ENCODE results near the gene CLVS2.

The CLVS2 gene

GRCh38 chr6:123027408-123027807 lies 31.4 kb downstream of the CLVS2 start:
- DNase-seq = no peak

DNA sequence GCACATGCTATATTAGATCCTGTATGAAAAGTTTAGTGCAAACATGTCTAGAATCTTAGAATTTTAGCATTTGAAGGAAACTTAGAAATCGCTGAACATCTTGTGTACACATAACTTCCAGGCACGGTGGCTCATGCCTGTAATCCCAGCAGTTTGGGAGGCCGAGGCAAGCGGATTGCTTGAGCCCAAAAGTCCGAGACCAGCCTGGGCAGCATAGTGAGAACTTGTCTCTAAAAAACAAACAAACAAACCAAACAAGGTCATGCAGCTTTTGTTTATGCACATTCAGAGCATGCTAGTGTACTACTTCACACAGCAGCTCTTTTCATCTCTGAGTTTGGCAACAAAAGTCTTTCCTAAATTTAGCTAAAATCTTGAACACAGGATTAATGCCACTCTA lies 32.2 kb downstream of the CLVS2 start:
- no peak for DNase-seq

- DNase-seq = no peak
These were observed 34.2 kb downstream of the CLVS2 start for GRCh38 chr6:123030282-123030681.

GRCh38 chr6:123036648-123037047 lies 40.6 kb downstream of the CLVS2 start:
- no peak for DNase-seq

GRCh38 chr6:123039431-123039830 lies 43.4 kb downstream of the CLVS2 start:
- no peak for DNase-seq

GRCh38 chr6:123042401-123042800 lies 46.4 kb downstream of the CLVS2 start:
- no peak for DNase-seq

DNA sequence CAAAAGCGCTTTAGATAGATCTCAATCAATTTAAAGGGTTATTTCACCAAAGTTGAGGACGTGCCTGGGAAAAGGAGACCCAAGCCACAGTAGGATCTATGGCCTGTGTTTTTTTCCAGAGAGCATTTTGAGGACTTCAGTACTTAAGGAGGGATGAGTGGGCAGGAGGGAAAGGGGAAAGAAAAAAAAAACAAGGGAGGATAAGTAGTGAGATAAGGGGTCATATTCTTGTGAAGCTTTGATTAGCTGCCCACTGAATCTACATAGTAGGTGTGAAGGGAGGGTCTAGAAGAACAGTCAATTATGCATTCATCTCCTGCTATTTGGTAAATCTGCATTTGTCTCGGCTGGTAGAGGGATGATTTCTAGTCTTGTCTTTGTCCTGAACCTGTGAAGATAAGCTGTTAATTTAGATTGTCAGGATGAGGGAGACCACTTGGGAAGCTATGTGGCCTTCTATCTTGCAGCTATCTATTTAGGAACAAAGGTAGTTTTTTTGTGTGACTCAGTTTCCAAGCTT lies 48.4 kb downstream of the CLVS2 start:
- no peak for DNase-seq

- no peak for DNase-seq
These were observed 57.7 kb downstream of the CLVS2 start for GRCh38 chr6:123053602-123054225.

DNA sequence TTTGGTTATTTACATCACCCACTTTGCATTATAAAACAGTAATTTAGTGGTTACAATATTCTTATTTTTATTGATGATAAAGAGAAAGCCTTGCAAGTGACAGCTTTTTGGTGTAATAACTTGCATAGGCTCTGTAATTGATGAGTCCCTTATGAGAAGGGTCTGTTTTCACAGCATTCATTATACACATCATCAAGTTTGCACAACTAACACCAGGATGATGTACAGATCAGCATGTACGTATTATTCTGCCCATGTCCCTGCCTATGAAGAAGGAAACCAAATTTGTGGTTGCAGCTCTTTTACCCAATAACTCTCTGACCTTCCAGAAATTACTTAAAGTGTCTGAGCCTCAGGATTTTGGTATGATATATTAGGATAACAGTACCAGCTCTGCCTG lies 59.2 kb downstream of the CLVS2 start:
- no peak for DNase-seq

GRCh38 chr6:123062670-123063069 lies 66.6 kb downstream of the CLVS2 start:
- DNase-seq = no peak

GRCh38 chr6:123064038-123064437 lies 68.0 kb downstream of the CLVS2 start:
- no peak for DNase-seq

DNA sequence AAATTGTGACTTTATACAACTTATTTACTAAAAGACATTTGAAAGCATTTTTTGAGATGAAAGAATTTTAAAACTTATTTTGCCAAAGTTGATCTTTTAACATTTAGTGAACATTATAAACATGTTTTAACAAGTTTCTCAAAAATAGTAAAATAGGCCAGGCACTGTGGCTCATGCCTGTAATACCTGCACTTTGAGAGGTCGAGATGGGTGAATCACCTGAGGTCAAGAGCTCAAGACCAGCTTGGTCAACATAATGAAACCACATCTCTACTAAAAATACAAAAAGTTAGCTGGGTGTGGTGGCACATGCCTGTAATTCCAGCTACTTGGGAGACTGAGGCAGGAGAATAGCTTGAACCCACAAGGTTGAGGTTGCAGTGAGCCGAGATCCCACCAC lies 78.6 kb downstream of the CLVS2 start:
- no peak for DNase-seq

DNA sequence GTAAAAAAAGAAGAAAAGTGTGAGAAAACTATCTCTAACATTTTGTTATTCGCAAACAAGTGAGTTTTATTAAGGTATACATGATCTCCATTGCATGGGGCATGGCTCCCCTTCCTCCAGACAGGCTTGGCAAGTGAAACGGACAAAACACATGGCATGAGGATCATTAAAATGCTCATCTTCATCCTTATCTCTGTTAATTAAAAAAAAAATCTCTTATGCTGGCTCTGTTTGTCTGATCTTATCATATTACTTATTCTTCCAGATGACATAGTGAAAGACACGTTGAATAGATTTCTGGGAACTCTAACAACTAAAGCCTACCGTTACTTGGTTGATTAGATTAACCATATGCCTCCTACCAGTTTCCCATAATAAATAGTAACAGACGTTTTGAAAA lies 89.4 kb downstream of the CLVS2 start:
- no peak for DNase-seq

DNA sequence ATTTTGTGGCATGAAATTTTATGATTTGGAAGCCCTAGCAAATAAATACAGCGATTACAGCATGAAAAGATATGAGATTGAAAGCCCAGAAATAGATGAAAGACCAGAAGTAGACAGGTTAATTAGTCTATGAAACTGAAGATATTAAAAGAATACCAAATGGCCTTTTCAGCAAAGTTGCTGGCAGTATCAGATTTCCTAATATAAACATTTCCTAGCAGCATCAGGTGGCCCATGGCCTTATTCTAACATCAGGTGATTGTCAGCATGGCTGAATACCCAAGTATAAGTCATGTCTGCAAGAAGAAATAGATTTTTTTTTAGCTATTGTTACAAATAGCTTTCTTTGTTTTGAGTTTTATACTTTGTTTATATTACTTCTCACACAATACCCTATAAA lies 93.2 kb downstream of the CLVS2 start:
- no peak for DNase-seq

DNA sequence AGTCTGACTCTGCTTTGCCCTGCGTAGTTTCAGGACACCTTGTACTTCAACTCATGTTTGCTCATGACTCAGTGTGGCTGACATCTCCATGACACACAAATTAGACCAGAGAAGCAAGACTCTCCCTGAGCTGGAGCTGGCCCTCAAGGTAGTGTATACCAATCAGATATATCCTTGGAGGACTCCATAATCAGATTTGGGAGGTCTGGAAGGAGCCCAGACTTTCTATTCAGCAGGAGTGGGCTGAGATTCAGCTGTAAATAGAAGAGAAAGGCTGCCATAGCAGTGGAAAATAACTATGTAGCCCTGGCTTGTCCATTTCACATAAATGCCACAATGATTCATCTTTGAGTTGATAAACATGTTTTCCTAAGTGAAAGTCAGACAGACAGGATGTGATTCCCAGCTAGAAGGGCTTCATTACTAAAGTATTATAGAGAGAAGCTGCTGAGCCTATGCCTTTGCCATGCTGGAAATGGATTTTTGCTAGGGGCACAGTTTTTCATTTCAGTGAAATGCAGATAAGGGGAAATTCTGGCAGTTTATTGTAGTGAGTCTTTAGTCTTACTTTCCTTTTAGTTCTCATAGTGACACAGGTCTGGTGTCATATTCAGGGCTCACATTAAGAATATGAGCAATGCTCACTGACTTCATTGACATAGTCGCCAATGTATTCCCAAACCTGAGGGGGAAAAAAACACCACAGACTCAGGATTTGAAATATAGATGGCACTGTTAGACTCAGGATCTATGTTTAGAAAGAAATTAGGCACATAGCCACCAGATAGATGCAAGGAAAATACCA lies 95.3 kb downstream of the CLVS2 start:
- DNase-seq = no peak

DNA sequence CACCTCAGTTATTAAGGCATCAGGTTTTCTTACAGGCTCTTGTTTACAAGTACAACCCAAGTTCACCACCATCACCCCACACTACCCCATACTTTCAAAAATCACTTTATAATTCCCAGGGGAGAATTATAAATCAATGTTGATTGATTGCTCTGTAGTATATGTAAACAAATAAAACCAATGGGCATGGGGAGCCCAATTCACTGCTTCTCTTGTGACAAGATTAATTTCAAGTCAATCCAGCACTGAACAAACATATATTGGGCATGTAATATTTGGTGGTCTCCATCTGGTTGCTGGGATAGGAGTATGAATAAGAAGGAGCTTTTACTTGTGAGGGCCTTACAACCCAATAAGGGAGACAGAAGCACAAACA lies 95.8 kb downstream of the CLVS2 start:
- DNase-seq = no peak

DNA sequence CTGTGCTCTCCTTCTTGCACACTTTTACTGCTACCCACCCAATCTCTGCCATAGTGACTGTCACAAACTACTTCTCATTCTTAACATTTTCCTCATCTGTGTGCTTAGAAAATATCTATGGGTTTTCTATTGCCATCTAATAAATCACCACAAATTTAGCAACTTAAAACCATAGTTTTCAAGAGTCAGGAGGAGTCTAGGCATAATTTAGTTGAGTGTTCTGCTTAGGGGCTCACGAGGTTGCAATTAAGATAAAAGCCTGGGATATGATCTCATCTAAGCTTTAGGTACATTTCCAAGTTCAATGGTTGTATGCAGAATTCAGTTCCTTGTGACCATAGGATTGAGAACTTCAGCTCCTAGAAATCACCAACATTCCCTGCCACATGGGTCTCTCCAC lies 98.8 kb downstream of the CLVS2 start:
- no peak for DNase-seq

DNA sequence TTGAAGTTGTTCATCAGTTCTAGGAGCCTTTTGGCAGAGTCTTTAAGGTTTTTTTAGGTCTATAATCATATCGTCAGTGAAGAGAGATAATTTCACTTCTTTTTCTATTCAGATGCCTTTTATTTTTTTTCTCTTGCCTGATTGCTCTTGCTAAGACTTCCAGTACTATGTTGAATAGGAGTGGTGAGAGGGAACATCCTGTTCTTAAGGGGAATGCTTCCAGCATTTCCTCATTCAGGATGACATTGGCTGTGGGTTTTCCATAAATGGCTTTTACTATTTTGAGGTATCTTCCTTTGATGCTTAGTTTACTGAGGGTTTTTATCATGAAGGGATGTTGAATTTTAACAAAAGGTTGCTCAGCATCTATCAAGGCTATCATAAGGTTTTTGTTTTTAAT lies 109.5 kb downstream of the CLVS2 start:
- DNase-seq = no peak

DNA sequence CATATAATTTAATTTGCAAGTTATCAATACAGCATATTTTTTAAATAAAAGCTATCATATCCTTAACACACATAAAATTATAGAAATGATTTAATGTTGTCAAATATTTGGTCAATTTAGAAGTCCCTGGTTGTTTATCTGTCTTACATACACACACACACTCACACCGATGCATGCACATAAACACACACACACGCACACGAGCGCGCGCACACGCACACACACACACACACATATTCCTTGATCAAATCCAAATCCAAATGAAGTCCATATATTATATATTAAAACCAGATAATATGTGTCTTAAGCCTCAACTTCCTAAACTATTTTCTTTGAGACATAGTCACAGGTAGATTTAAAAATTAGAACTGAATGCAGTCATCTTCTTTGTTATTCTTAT lies 120.3 kb downstream of the CLVS2 start:
- no peak for DNase-seq

DNA sequence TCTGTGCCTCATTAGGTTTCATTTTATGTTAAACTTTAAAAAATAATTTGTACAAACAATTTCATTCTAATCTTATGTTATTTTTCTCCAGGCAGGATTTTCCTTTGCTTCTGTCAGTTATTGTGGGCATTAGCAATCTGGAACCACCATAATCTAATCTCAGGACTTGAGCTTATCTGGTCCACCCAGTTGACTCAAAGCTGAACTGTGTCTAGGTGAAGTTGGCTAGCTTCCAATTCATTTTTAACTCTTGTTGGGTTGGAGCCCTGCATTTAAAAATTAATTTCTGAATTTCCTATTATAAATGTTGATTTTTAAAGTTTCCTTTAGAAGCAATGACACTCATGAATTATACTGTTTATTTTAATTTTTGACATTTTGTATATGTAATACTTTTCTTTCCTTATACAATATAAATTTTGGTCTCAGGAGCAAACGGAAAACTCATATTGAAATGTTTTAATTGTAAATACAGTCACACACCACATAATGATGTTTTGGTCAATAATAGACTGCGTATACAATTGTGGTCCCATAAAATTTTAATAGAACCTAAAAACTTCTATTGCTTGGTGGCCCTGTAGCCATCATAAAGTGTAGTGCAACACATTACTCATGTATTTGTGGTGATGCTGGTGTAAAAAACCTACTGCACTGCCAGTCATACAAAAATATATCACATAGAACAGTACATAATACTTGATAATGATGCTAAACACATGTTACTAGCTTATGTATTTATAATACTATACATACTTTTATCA lies 121.3 kb downstream of the CLVS2 start:
- no peak for DNase-seq

GRCh38 chr6:123118811-123119210 lies 122.8 kb downstream of the CLVS2 start:
- DNase-seq = no peak
